NCI-H446 treated with DMSO at 0.1 percent for 48 hours (cell line): Measurements from ENCODE around the gene RBM20.
"Not testable (repeated sequence)": the region's sequence is repeated elsewhere in the genome, so short reads cannot be mapped to it uniquely, and the experiment has no call there.

Source experiments
- DNase-seq: peaks from one replicate; lab custom pipeline; 2025; lab: John Stamatoyannopoulos, UW

Gene RBM20

DNA sequence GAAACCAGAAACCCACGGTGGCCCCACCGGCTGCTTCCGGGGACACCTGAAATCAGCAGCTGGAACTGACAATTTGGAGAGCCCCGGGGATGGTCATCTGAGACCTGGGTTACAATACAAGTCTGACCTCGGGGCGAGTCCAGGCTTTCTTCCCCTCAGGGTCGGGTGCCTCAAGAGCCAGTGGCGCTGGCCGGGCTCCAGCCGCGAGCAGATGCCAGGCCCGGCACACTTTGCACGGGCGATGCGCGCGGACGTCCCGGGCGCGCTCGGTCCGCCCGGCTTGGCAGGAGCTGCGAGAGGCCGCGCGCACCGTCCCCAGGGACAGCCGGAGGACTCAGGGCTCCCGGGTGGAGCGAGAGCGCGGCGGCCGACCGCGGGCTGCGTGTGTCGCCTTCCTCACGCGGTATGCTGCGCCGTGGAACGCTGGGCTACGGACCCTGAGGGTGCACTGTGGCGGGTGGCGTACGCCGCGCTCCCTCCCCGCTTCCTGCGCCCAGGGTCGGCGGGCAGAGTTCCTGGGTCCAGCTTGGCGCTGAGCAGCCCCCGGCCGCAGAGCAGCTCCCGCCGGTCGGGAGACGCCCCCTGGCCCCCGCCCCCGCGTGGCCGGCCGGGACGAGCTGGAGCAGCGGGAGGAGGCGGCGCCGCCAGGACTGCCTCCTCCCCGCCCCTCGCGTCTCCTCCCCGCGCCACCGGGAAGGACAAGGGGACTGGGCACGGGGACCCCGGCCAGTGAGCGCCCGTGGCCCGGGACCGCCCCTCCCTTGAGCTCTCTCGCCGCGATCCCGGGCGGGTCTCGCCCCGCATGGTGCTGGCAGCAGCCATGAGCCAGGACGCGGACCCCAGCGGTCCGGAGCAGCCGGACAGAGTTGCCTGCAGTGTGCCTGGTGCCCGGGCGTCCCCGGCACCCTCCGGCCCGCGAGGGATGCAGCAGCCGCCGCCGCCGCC is at the start of gene RBM20:
Gene RBM20 (plus strand): TSS at position 684 of the 945 bp plus-strand sequence. CDS start 119 bp downstream, at position 803.
- no peak for DNase-seq

- no peak for DNase-seq
These were observed 46.7 kb upstream of the RBM20 start for GRCh38 chr10:110597476-110597875.

DNA sequence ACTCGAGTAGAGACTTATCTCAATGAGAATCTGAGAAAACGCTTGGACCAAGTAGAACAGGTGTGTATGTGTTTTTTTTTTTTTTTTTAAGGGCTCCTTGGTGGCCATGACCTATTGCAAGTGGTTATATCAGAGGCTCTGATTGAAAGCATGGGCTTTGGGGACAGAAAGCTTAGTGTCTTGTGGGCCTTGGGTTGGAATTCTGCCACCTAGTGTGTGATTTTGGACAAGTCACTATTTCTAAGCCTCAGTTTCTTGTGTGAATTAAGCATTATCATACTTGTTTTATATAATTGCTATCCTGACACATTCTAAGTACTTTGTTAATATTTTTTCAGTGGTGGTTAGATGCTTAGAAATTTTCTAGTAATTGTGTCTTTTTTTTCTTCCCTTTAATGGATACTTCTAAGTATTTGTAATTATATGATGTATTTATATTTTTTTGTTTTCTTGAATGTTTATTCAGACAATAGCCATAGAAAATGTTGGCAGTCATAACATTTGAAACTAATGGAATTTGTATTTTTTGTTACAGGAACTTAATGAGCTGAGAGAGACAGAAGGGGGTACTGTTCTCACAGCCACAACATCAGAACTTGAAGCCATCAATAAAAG is 43.5 kb upstream of the RBM20 start:
- no peak for DNase-seq

- no peak for DNase-seq
These were observed 42.6 kb upstream of the RBM20 start for GRCh38 chr10:110601581-110601980.

GRCh38 chr10:110608087-110608486 is 36.0 kb upstream of the RBM20 start:
- DNase-seq = no peak

DNA sequence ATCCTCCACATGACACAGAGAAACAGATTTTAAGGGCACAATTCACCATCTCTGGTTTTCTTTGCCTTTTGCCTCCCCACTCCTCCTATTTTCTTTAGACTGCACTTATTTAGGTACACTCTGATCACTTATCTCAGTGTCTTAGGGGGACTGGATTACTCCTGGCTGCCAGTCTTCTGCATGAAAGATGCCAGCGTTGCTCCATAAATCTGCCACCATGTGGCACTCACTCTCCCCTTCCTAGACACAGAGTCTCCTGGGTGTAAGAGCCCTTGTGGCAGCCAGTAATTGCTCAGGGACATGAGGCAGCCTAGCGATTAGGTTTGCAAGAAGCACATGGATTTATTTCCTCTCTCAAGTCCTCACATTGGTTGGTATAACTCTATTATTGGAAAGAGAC is 34.5 kb upstream of the RBM20 start:
- DNase-seq = peak; percentile 44

GRCh38 chr10:110610308-110610774 is 33.8 kb upstream of the RBM20 start:
- DNase-seq = peak; percentile 31

DNA sequence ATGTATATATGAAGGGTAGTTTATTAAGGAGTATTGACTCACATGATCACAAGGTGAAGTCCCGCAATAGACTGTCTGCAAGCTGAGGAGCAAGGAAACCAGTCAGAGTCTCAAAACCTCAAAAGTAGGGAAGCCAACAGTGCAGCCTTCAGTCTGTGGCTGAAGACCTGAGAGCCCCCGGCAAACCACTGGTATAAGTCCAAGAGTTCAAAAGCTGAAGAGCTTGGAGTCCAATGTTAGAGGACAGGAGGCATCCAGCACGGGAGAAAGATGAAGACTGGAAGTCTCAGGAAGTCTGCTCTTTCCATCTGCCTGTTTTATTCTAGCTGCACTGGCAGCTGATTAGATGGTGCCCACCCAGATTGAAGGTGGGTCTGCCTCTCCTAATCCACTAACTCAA is 33.4 kb upstream of the RBM20 start:
- DNase-seq = not testable (repeated sequence)

DNA sequence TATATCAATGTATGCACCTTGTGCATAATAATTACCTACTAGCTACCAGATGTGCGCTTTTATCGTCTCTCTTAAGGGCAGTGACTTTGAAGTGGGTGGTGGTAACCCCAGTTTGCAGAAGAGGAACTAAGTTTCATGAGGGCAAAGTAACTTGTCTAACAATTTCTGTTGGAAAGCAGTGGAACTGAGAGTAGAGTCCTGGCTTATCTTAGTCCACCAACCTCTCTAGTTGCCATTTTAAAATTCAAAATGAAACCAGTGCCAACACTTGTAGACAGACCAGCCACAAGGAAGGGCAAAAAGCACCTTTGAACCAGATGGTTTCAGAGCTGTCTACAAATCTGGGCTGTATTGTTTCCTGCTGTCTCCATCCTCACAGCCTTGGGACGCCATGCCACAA is 32.0 kb upstream of the RBM20 start:
- DNase-seq = no peak

- DNase-seq = no peak
These were observed 31.5 kb upstream of the RBM20 start for GRCh38 chr10:110612629-110613028.

- no peak for DNase-seq
These were observed 30.7 kb upstream of the RBM20 start for GRCh38 chr10:110613341-110613995.

GRCh38 chr10:110613996-110614495 is 30.1 kb upstream of the RBM20 start:
- no peak for DNase-seq

GRCh38 chr10:110615057-110615747 is 28.9 kb upstream of the RBM20 start:
- DNase-seq = no peak

DNA sequence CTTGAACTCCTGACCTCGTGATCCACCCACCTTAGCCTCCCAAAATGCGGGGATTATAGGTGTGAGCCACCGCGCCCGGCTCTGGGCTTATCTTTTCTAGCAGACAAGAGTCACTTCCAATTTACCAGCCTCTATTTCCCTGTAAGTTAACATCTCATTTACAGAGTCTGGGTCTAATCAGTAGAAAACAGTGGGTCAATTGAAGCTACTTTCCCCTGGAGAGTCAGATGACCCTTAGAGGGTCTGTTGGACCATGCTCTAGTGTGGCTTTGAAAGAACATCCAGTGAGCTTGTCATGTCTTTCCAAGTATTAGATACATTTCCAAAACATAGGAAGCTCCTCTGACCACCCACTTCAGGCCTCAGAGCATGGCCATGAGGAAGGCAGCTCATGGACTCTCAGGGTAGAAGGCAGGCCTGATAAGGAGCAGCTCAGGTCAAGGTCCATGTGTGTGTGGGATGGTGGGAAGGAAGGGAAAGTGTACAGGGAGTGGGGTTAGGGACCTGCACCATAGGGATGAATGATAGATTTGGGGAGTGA is 27.6 kb upstream of the RBM20 start:
- DNase-seq = no peak

DNA sequence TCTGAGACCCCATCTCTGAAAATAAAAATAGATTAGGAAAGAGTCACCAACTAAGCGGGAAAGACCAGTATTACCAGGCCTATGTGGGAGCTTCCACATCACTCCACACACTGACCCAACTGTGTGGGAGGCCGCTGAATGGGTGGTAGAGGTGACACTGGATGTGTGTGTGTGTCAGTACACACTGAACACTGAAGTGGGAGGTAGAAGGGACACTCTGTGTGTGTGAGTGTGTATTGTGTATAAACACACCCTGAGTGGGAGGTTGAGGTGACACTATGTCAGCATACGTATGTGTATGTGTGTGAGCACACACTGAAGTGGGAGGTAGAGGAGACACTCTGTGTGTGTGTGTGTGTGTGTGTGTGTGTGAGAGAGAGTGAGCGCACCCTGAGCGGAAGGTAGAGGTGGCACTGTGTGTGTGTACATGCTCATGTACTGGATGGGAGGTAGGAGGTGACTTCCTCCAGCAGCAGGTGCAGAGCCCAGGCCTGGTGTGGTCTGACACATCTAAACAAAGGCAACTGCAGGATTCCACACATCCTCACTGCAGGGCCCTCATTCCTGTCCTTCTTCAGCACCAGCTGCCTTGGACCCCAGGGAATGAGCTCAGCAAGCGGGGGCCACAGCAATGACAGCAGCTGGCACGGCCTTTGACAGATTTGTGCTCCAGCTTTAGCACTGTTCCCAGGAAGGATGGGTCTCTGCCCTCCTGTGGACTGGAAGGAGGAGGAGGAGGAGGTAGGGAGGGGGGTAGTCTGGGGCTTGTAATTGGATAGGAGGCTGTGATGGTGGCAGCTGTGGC is 26.5 kb upstream of the RBM20 start:
- DNase-seq = no peak

DNA sequence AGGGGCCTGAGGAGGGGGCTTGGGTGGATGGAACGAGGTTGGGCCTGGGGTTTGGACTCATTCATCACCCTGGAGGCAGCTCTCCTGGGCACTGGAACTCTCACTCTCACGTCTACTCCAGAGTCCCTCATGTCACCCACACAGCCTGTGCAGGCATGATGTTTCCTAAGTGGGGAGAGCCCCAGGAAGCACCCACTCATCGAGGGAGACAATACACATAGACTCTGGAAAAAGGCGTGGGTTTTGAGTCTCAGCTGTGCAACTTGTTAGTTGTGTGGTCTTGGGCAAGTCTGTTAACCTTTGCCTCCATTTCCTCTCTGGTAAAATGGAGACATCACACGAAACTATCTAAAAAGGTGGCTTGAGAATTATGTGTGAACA is 25.9 kb upstream of the RBM20 start:
- DNase-seq = no peak

DNA sequence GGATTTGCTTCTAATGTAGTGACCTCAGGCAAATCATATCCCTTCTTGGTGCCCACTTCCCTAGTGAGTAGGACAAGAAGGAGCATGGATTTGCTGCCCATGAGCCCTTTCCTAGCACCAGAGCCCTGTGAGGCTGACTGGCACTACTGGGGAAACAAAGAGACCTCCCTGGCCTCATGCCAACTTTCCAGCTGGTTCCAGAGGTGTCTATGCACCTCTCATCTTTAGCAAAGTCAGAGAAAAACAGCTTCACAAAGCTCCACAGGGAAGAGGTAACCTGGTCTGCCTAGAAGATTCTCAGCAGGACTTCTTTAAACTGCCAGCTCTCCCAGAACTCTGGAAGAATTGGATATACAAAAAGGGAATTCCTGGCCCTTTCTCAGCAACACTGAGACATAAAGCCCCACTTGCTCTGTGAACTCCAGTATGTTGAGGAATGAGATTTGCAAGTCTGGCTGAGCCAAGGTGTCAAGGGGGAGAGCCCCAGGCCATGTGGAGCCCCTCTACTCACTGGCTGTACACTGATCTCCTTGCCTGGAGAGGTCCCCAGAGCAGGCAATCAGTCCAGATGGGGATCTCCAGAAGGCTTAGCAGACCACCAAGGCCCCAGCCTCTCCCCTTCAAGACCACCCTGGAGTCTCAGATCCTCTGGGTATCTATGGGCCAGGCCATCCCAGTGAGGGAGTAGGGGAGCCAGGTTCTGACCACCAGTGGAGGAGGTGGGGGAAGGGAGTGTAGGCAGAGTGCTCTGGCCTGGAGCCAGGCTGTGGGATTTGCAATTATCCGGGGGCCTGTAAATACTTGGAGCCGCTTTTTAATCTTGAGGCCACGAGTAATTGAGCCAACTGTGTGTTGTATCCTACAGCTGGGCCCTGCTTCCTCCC is 24.4 kb upstream of the RBM20 start:
- DNase-seq = no peak

- no peak for DNase-seq
These were observed 23.8 kb upstream of the RBM20 start for GRCh38 chr10:110620398-110620719.

- not testable (repeated sequence) for DNase-seq
These were observed 20.8 kb upstream of the RBM20 start for GRCh38 chr10:110623316-110623715.

- no peak for DNase-seq
These were observed 18.7 kb upstream of the RBM20 start for GRCh38 chr10:110625356-110625894.
